Frontal cortex (tissue), 4 donors: ENCODE data around the gene STARD8. TPM values are rescaled to one million over a fixed set of nuclear protein-coding genes. Genes with fewer than 3 reads are reported as not detected.

ENCODE experiments used
- DNase-seq, 2 donors: peaks; one replicate each; pipeline ENCODE4 v3.0.0; 2012; ENCODE audit warnings: low spot score in 2 of 2
- FAIRE-seq: peaks from 2 replicates; lab custom pipeline; 2012; peaks lifted over from hg19 to GRCh38; lab: Jason Lieb, UNC
- total RNA-seq: library from RNA; depleted of rRNA; stranded (reverse); fragments of >200 nt; gene quantifications from one replicate; pipeline ENCODE4 v1.2.3, GENCODE V29; 2014
- donor health status: control.
- donor health status: control.
- donor health status: control.

Gene STARD8
- total RNA-seq, 1 donor from 2014 or later: 1.6 TPM

- DNase-seq: no peak
- no peak for FAIRE-seq
These were observed 58.5 kb downstream of the STARD8 start for GRCh38 chrX:68705986-68706385.

DNA sequence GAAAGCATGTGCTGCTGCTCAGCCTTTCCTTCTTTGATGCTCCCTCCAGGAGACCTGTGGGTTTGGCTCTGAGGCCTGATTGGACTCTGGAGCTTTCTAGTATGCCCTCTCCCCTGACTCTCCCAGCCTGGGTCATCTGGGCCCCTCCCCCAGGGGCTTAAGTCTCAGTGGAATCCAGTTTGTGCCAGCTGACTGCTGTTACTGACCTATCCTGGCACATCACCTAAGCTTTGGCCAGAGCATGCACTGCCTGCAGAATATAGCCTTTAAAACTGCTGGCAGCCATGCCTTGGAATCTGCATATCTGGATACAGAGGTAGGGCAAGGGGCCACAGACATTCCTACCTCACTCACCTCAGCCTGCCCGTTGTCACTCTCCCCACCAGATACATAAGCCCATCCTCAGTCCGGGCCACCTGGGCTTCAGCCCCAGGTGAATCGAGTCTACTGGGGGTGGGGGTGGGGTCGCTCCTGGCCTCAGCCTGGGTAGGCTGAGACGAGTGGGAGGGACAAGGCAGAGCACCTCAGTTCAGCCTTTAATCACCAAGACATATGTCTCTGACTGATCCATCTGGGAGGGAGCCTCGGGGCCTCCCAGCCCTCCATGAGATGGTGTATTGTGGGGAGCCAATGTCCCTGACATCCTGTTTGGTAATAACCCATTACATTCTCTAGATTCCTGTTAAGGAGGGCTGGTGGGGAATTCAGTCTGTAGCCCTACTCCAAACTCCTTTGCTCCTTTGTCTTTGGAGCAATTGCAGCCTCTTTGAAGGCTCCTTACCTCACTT is 61.2 kb downstream of the STARD8 start:
- FAIRE-seq: no peak

DNA sequence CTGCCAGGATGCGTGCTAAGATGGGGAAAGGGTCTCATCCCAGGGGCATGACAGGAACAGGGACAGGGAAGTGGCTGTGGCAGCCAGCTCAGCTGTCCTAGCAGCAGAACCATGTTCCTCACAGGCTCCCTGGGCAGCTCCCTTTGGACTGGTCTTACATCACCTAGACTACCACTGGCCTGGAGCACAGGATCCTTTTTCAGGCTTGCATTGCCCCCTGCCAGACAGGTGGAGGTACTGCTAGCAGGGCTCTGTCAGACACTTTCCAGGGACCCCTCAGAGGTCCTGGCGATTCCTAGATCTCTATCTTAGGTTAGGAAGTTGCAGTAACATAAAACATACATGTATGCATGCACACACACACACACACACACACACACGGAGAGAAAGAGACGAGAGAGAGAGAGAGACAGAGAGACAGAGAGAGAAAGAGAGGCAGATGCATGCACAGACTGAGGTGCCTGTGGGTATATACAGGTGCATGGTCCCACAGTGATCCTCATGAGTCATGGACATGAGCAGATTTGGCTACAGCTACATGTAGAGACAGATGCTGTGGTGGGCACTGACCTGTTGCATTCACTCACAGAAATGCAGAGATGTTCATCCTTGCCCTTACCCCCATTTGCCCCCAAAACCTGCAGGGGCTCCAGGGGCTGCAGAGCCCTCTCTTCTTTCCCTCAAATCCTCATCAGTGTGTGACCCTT is 63.6 kb downstream of the STARD8 start:
- FAIRE-seq (no peak), DNase-seq (no peak)

More for the DNA sequence above, 61.2 kb downstream of the STARD8 start:
- no peak for DNase-seq

- no peak for FAIRE-seq
- DNase-seq: no peak
These were observed 64.4 kb downstream of the STARD8 start for GRCh38 chrX:68711845-68712244.

GRCh38 chrX:68714856-68715255 is 67.4 kb downstream of the STARD8 start:
- DNase-seq: no peak
- FAIRE-seq: no peak

DNA sequence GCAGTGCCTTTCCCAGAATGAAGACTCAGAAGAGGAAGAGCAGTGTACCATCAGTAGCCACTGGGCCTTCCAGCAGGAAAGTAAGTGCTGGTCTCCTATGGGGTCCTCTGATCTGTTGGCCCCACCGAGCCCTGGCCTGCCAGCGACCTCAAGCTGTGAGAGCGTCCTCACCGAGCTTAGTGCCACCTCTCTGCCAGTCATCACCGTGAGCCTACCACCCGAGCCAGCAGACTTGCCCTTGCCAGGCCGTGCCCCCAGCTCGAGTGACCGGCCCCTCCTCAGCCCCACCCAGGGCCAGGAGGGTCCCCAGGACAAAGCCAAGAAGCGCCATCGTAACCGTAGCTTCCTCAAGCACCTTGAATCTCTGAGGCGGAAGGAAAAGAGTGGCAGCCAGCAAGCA is 69.7 kb downstream of the STARD8 start:
- DNase-seq: no peak
- FAIRE-seq: no peak

- DNase-seq (no peak), FAIRE-seq (no peak)
These were observed 70.4 kb downstream of the STARD8 start for GRCh38 chrX:68717663-68718442.

DNA sequence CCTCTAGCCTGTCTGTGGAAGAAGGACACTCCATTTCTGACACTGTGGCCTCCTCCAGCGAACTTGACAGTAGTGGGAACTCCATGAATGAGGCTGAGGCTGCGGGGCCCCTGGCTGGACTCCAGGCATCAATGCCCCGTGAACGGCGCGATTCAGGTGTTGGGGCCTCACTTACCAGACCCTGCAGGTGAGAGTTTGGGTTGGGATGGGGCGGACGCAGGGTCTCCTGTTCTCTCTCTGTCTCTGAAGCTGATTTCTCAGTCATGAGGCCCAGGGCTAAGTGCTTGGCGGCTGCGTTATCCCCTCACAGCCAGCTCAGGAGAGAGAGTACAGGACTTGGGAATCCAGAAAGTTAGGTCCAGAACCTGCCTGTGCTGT is 71.0 kb downstream of the STARD8 start:
- DNase-seq: no peak
- FAIRE-seq: no peak

- DNase-seq (no peak), FAIRE-seq (no peak)
These were observed 71.9 kb downstream of the STARD8 start for GRCh38 chrX:68719181-68719903.

- FAIRE-seq: no peak
- DNase-seq: no peak
These were observed 72.6 kb downstream of the STARD8 start for GRCh38 chrX:68719904-68720614.

DNA sequence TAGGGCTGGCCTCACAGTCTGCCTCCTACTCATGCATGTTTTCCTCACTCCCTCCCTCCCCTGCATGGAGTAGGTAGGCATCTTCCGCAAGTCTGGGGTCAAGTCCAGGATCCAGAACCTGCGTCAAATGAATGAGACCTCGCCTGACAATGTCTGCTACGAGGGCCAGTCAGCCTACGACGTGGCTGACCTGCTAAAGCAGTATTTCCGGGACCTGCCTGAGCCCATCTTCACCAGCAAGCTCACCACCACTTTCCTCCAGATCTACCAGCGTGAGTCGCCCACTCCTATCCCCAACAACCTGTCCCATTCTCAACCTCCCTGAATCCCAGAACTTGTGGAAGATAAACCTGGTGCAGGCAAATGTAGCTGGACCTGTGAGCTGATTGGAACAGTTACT is 73.4 kb downstream of the STARD8 start:
- FAIRE-seq (no peak), DNase-seq (no peak)

GRCh38 chrX:68721546-68721945 is 74.1 kb downstream of the STARD8 start:
- FAIRE-seq (no peak), DNase-seq (no peak)

DNA sequence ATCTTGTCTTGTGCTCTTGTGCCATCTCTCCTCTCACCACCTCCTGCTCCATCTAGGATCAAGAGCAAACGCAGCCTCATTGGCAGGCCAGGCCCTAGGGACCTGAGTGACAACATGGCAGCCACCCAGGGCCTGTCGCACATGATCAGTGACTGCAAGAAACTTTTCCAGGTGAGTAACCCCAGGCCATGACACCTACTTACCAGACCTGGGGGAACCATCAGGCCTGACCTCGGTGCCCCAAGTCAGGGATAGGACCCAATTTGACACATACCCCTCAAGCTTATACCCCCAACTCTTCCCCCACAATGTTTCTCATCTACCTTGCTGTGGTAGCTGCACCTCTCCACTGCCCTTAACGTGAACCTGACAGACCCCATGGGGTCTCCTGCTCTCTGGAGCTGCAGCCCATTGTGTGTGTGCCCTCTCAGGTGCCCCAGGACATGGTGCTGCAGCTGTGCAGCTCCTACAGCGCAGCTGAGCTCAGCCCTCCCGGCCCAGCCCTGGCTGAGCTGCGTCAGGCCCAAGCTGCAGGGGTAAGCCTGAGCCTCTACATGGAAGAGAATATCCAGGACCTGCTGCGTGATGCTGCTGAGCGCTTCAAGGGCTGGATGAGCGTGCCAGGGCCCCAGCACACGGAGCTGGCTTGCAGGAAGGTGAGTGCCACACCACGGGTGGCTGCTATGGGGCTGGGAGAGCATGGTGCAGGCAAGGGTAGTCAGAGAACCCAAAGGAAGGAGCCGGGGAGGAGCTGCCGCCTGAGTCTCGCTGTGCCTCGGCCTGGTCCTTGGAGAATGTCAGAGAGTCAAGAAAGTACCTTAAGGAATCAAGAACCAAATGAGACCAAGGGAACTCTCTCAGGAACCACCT is 74.8 kb downstream of the STARD8 start:
- no peak for FAIRE-seq
- DNase-seq: no peak

DNA sequence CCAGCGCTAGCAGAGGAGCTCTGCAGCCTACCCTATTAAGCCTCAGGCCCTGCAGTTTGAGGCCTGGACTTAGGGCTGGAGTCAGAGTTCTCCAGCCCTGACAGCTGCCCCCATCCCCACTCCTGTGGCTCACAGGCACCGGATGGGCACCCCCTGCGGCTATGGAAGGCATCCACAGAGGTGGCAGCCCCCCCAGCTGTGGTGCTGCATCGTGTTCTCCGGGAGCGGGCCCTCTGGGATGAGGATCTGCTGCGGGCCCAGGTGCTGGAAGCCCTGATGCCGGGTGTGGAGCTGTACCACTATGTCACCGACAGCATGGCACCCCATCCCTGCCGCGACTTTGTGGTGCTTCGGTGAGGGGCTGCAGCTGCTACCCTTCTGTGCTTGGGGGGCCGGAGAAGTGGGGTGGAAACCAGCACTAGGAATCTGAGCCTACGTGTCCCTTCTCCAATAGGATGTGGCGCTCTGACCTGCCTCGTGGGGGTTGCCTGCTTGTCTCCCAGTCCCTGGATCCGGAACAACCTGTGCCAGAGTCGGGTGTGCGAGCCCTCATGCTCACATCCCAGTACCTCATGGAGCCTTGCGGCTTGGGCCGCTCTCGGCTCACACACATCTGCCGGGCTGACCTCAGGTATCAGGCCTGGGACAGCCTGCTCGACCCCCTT is 76.2 kb downstream of the STARD8 start:
- DNase-seq (no peak), FAIRE-seq (no peak)

GRCh38 chrX:68724531-68725020 is 77.1 kb downstream of the STARD8 start:
- FAIRE-seq (no peak), DNase-seq (no peak)

DNA sequence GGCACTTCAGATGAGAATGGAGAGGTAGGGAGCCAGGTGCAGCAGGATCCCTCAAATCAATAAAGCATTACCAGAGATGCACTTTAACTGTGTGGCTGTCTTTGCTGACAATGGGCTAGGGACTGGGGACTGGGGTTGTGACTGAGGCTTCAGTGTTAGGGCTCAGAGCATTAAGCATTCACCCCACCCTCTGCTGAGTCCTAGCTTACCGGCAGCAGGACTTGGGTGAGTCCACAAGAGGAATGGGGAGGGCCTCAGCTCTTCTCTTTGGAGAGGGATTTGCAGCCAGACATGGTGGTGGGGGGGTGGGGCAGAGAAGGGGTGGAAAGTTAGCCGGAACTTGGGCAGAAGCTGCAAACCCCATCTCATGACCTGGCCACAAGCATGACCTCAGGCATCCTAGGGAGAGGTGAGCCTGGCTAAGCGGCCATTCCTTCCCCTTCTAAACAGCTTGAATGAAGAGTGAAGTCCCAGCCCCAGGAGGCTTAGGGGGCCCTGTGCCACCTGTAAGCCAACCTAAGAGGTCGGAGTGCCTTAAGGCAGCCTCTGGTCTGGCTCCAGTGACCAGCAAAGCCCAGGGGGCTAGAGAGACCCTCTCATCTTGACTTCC is 78.4 kb downstream of the STARD8 start:
- DNase-seq (no peak), FAIRE-seq (no peak)

DNA sequence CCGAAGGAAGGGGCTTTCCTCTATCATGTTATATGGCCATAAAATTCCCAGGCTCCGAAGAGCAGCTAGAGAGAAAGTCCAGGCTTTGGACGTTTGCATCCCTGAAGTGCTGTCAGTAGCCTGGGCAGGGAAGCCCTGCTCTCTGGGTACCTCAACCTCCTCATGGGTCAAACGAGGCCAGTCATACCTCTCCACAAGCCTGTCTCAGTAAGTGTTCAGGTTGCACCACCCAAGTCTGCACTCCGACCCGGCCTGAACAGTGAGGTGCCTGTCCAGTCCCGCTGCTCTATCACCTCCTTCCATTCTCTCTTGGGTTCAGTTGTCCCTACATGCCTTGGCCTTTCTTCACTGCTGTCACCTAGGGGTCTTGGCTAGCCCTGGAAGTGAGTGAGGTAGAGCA is 78.9 kb downstream of the STARD8 start:
- DNase-seq: no peak
- no peak for FAIRE-seq
